ENCODE measurements around the gene COPZ1. TPM values are rescaled to one million over a fixed set of nuclear protein-coding genes. Genes with fewer than 3 reads are reported as not detected.
"Not testable (repeated sequence)": the region's sequence is repeated elsewhere in the genome, so short reads cannot be mapped to it uniquely, and the experiment has no call there.

COPZ1 gene
- total RNA-seq, 1 donor from 2014 or later, result 219 TPM

DNA sequence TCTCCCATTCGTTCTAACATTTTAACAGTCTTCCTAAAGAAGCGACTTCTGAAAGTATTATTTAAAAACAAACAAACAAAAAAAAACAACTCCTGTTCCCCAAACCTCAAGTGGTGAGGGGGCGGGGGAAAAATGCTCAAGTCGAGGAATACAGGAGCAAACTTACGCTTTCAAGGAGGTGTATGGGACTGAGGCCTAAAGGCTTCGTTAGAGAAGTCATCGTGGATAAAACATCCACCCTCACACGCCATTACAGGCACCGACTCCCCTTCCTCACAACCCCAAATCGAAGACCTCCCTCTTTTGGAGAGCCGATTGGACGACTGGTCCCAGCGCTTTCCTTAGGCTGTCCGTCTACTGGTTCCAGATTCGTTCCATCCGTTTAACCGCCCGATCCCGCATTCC lies 45.7 kb upstream of the COPZ1 start:
- Histone ChIP-seq H3K4me1 (peaks cover 45% of the 10 kb centered on the region), H3K9me3 (ENCODE audit: low read depth) (no peaks in the 10 kb centered on the region), H3K27me3 (no peaks in the 10 kb centered on the region), H4K20me1 (ENCODE audit: low read depth) (peaks cover 85% of the 10 kb centered on the region), H3K9ac (peak overlapping the region; percentile 92), H3K79me2 (ENCODE audit: low read depth) (peaks cover 90% of the 10 kb centered on the region), H3F3A (ENCODE audit: low read depth) (peaks cover 65% of the 10 kb centered on the region), H3K4me2 (peak overlapping the region; percentile 98), H3K36me3 (peaks cover 29% of the 10 kb centered on the region), H3K27ac (peak overlapping the region; percentile 87), H3K4me3 (peak overlapping the region; percentile 88), H2AFZ (replicated peaks) (no peak overlapping the region)
- H3K4me3 Mint-ChIP-seq, result no peak overlapping the region
- DNase-seq (ENCODE audit: low spot score), result no peak
- peaks cover 19% of the 10 kb centered on the region for H3K36me3 Mint-ChIP-seq
- H3K4me1 Mint-ChIP-seq, result peaks cover 59% of the 10 kb centered on the region
- H3K27me3 Mint-ChIP-seq (ENCODE audit: insufficient read depth, low read depth), result peaks cover 3% of the 10 kb centered on the region
- TF ChIP-seq, protein P1, sequence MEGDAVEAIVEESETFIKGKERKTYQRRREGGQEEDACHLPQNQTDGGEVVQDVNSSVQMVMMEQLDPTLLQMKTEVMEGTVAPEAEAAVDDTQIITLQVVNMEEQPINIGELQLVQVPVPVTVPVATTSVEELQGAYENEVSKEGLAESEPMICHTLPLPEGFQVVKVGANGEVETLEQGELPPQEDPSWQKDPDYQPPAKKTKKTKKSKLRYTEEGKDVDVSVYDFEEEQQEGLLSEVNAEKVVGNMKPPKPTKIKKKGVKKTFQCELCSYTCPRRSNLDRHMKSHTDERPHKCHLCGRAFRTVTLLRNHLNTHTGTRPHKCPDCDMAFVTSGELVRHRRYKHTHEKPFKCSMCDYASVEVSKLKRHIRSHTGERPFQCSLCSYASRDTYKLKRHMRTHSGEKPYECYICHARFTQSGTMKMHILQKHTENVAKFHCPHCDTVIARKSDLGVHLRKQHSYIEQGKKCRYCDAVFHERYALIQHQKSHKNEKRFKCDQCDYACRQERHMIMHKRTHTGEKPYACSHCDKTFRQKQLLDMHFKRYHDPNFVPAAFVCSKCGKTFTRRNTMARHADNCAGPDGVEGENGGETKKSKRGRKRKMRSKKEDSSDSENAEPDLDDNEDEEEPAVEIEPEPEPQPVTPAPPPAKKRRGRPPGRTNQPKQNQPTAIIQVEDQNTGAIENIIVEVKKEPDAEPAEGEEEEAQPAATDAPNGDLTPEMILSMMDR (IDR thresholded peaks at IDR 0.05), result no peak
- TF ChIP-seq EZH2 (IDR thresholded peaks at IDR 0.05) (no peak), EZH2phosphoT487 (IDR thresholded peaks at IDR 0.05) (no peak)
- no peaks in the 10 kb centered on the region for H3K9me3 Mint-ChIP-seq
- H3K27ac Mint-ChIP-seq, result no peak overlapping the region

DNA sequence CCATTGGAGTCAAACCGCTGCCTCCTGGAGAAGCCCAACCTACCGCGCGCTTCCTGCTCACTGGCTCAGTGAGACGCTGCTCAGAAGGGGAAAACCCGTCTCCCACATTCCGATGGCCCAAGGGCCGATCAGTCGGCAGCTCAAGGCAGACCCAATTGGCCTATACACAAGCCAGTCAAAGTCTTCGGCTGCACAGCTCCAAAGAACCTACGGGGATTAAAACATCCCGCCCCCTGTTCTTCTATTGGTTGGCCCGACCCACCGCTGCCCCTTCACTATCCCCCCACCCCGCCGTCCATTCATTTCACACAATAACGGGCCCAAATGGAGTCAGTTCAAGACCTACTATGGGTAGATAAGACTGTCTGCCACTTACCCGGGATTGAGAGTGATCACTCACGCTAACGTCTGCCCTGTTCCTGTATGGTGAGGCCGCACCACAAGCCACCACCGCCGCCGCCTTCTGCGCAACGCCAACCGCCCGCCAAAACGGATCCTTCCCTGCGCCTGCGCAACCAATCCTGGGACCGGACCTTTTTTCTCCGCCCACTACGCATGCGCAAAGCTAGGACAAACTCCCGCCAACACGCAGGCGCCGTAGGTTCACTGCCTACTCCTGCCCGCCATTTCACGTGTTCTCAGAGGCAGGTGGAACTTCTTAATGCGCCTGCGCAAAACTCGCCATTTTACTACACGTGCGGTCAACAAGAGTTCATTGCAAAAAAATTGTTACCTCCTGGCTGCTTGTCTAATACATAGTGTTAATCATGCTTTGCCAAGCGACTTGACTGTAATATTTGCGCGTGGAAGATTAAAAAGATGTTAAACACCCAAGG lies 45.1 kb upstream of the COPZ1 start, which contains the start of gene CBX5:
TSS of gene CBX5 (minus strand) at position 491 of the 836 bp plus-strand sequence. CDS start 22,472 bp downstream, outside the sequence.
- no peaks in the 10 kb centered on the region for H3K27me3 ChIP-seq
- H2AFZ ChIP-seq (replicated peaks), result peak within 1 kb of the TSS; percentile 66
- peaks cover 30% of the 10 kb centered on the region for H3K36me3 ChIP-seq
- peaks cover 22% of the 10 kb centered on the region for H3K36me3 Mint-ChIP-seq
- H4K20me1 ChIP-seq (ENCODE audit: low read depth), result peaks cover 85% of the 10 kb centered on the region
- peaks cover 60% of the 10 kb centered on the region for H3K4me1 Mint-ChIP-seq
- H3K27me3 Mint-ChIP-seq (ENCODE audit: insufficient read depth, low read depth), result peaks cover 3% of the 10 kb centered on the region
- no peaks in the 10 kb centered on the region for H3K9me3 ChIP-seq (ENCODE audit: low read depth)
- H3K4me3 ChIP-seq, result peak within 1 kb of the TSS; percentile 88
- peak within 1 kb of the TSS; percentile 95 for H3K27ac ChIP-seq
- no peak for TF ChIP-seq EZH2phosphoT487 (IDR thresholded peaks at IDR 0.05)
- TF ChIP-seq, protein P1 (IDR thresholded peaks at IDR 0.05), result no peak
- no peak for TF ChIP-seq EZH2 (IDR thresholded peaks at IDR 0.05)
- H3K27ac Mint-ChIP-seq, result no peak within 1 kb of the TSS
- H3K9me3 Mint-ChIP-seq, result no peaks in the 10 kb centered on the region
- DNase-seq (ENCODE audit: low spot score), result peak; percentile 100
- H3K79me2 ChIP-seq (ENCODE audit: low read depth), result peaks cover 90% of the 10 kb centered on the region
- H3K9ac ChIP-seq, result peak within 1 kb of the TSS; percentile 97
- H3K4me3 Mint-ChIP-seq, result no peak within 1 kb of the TSS
- H3F3A ChIP-seq (ENCODE audit: low read depth), result peaks cover 70% of the 10 kb centered on the region
- H3K4me2 ChIP-seq, result peak within 1 kb of the TSS; percentile 99
- H3K4me1 ChIP-seq, result peaks cover 46% of the 10 kb centered on the region

DNA sequence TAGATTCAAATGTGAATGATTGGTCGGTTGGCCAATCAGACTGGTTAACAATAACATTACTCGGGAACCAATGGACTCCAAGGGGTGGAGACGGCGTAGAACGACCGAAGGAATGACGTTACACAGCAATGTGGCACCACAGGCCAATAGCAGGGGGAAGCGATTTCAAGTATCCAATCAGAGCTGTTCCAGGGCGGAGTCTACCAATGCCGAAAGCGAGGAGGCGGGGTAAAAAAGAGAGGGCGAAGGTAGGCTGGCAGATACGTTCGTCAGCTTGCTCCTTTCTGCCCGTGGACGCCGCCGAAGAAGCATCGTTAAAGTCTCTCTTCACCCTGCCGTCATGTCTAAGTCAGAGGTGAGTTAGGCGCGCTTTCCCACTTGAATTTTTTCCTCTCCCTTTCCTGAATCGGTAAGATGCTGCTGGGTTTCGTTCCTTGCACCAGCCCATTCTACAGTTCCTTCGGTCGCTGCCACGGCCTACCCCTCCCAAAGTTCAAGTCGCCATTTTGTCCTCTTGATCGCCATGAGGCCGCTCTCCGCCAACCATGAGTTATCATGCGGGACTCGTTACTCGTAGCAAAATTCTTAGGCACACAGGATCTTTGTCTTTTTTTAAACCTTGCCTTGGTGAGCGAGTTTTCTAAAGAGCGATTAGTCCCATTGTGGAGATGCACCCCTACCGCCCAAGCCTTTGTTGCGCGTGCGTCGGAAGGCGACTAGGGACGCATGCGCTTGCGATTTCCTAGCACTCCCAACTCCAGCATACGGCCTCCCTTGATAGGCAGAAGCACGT lies 44.3 kb upstream of the COPZ1 start, which contains the start of gene HNRNPA1:
TSS of gene HNRNPA1 (plus strand) at position 259 of the 793 bp plus-strand sequence. CDS start at position 341, 82 bp downstream.
- peaks cover 46% of the 10 kb centered on the region for H3K4me1 ChIP-seq
- peaks cover 79% of the 10 kb centered on the region for H3F3A ChIP-seq (ENCODE audit: low read depth)
- peaks cover 85% of the 10 kb centered on the region for H4K20me1 ChIP-seq (ENCODE audit: low read depth)
- Mint-ChIP-seq H3K27me3 (ENCODE audit: insufficient read depth, low read depth) (peaks cover 6% of the 10 kb centered on the region), H3K36me3 (peaks cover 21% of the 10 kb centered on the region), H3K4me3 (no peak within 1 kb of the TSS), H3K9me3 (no peaks in the 10 kb centered on the region), H3K4me1 (peaks cover 61% of the 10 kb centered on the region), H3K27ac (no peak within 1 kb of the TSS)
- no peaks in the 10 kb centered on the region for H3K27me3 ChIP-seq
- peak within 1 kb of the TSS; percentile 88 for H3K4me3 ChIP-seq
- H3K9me3 ChIP-seq (ENCODE audit: low read depth), result no peaks in the 10 kb centered on the region
- TF ChIP-seq, protein P1 (IDR thresholded peaks at IDR 0.05), result no peak
- TF ChIP-seq EZH2 (IDR thresholded peaks at IDR 0.05) (no peak), EZH2phosphoT487 (IDR thresholded peaks at IDR 0.05) (no peak)
- peaks cover 90% of the 10 kb centered on the region for H3K79me2 ChIP-seq (ENCODE audit: low read depth)
- peak; percentile 99 for DNase-seq (ENCODE audit: low spot score)
- peak within 1 kb of the TSS; percentile 95 for H3K27ac ChIP-seq
- H2AFZ ChIP-seq (replicated peaks), result peak within 1 kb of the TSS; percentile 66
- peaks cover 35% of the 10 kb centered on the region for H3K36me3 ChIP-seq
- peak within 1 kb of the TSS; percentile 99 for H3K4me2 ChIP-seq
- peak within 1 kb of the TSS; percentile 97 for H3K9ac ChIP-seq

DNA sequence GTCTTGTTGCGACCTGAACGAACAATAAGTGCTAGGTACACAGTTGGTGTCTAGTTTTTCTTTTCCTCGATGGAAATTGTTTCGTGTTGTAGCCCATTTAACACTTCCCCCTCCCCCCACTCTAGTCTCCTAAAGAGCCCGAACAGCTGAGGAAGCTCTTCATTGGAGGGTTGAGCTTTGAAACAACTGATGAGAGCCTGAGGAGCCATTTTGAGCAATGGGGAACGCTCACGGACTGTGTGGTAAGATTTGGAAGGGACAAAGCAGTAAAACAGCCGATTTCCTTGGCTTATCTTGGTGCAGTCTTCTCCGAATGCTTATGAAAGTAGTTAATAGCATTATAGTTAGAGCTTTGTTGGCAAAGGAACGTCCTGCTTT lies 43.7 kb upstream of the COPZ1 start:
- H2AFZ ChIP-seq (replicated peaks); H3K27me3 Mint-ChIP-seq (ENCODE audit: insufficient read depth, low read depth); H3K27ac Mint-ChIP-seq; DNase-seq (ENCODE audit: low spot score); H3K4me3 Mint-ChIP-seq; H3K9me3 Mint-ChIP-seq; H3K27me3 ChIP-seq; H3K9me3 ChIP-seq (ENCODE audit: low read depth): not testable (repeated sequence)
- H3F3A ChIP-seq (ENCODE audit: low read depth), result peaks cover 80% of the 10 kb centered on the region
- H3K4me1 Mint-ChIP-seq, result peaks cover 60% of the 10 kb centered on the region
- H4K20me1 ChIP-seq (ENCODE audit: low read depth), result peaks cover 85% of the 10 kb centered on the region
- peak overlapping the region; percentile 99 for H3K4me2 ChIP-seq
- H3K4me1 ChIP-seq, result peaks cover 47% of the 10 kb centered on the region
- peaks cover 90% of the 10 kb centered on the region for H3K79me2 ChIP-seq (ENCODE audit: low read depth)
- peak overlapping the region; percentile 88 for H3K4me3 ChIP-seq
- peaks cover 40% of the 10 kb centered on the region for H3K36me3 ChIP-seq
- peaks cover 23% of the 10 kb centered on the region for H3K36me3 Mint-ChIP-seq
- H3K27ac ChIP-seq, result peak overlapping the region; percentile 93
- peak overlapping the region; percentile 97 for H3K9ac ChIP-seq

DNA sequence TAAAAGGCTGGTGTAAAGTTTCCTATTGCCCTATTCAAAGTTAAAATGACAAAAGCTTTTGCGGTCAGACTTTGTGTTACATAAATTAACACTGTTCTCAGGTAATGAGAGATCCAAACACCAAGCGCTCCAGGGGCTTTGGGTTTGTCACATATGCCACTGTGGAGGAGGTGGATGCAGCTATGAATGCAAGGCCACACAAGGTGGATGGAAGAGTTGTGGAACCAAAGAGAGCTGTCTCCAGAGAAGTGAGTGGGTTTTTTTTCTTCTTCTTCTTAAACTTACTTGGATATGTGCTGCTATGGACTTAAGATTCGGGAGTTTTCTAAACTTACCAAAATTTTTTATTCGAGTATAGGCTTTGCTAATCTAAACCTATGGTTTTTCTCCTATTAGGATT lies 43.2 kb upstream of the COPZ1 start:
- Mint-ChIP-seq H3K4me1 (peaks cover 60% of the 10 kb centered on the region), H3K36me3 (peaks cover 23% of the 10 kb centered on the region)
- Histone ChIP-seq H3K4me2 (peak overlapping the region; percentile 99), H3K4me1 (peaks cover 43% of the 10 kb centered on the region), H3K4me3 (peak overlapping the region; percentile 88), H3K36me3 (peaks cover 44% of the 10 kb centered on the region), H4K20me1 (ENCODE audit: low read depth) (peaks cover 87% of the 10 kb centered on the region), H3K27ac (peak overlapping the region; percentile 93), H3K9ac (peak overlapping the region; percentile 97), H3F3A (ENCODE audit: low read depth) (peaks cover 80% of the 10 kb centered on the region), H3K79me2 (ENCODE audit: low read depth) (peaks cover 90% of the 10 kb centered on the region)
- not testable (repeated sequence) for H3K27me3 ChIP-seq; H3K9me3 Mint-ChIP-seq; H2AFZ ChIP-seq (replicated peaks); H3K27me3 Mint-ChIP-seq (ENCODE audit: insufficient read depth, low read depth); H3K27ac Mint-ChIP-seq; H3K9me3 ChIP-seq (ENCODE audit: low read depth); H3K4me3 Mint-ChIP-seq; DNase-seq (ENCODE audit: low spot score)
